NCI-H510A (cell line): ENCODE data around the gene ARHGAP15.

Experiments
- DNase-seq: peaks from one replicate; lab custom pipeline; 2025; lab: John Stamatoyannopoulos, UW

The ARHGAP15 gene

DNA sequence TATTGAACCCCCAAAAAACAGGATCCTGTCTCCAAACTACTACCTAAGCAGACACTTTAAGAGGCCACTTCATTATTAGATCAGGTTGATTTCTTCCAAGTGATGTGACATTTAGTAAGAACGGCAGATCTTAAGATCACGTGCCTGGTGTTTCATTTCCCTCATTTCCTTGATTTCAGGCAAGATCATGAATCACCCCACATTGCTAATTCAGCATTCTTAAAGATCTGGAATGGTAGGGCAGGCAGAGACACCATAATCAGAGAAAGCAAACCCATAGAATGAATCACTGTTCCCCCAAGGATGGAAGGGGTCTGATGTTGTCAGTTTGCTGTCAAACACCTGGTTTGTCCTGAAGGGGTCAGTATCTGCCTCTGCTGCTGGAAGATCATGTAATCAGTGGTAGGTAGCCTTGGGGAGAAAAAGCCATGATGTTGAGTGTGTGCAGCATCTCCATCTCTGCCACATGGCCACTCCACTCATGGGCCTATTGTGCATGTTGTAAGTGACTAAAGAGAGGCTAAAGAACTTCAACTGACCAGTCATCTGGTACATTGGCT, 133.9 kb downstream of the ARHGAP15 start:
- DNase-seq, result no peak

- no peak for DNase-seq
Observed at GRCh38 chr2:143264851-143265250, 135.6 kb downstream of the ARHGAP15 start.

GRCh38 chr2:143279672-143280071, 150.5 kb downstream of the ARHGAP15 start:
- DNase-seq, result no peak

- DNase-seq, result no peak
Observed at GRCh38 chr2:143280097-143280757, 151.0 kb downstream of the ARHGAP15 start.

- no peak for DNase-seq
Observed at GRCh38 chr2:143282684-143283083, 153.5 kb downstream of the ARHGAP15 start.

DNA sequence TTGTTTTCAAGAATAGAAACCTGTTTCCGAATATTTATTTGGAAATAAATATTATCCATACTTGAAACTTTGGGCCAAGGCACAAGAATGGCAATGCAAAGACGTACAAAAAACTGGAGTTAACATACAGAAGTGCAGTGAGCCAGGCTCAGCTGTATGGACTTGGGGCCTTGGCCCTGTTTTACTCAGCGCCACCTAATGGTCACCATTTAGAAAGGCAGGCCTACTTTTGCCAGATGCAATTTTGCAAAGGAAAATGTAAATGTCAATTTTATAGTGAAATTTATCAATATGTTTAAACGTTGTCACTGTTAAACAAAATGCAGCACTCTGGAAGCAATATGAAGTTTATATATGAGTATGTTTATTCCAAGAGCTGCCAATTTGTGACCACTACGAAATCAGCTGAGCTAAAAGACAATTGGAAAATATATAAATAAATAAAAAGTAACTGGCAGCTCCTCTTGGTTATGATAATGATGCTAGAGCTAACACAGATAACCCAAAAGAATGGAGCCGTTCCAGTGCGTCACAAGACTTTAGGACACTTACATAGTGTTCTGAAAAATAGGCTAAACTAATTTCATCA, 155.0 kb downstream of the ARHGAP15 start:
- DNase-seq, result no peak

DNA sequence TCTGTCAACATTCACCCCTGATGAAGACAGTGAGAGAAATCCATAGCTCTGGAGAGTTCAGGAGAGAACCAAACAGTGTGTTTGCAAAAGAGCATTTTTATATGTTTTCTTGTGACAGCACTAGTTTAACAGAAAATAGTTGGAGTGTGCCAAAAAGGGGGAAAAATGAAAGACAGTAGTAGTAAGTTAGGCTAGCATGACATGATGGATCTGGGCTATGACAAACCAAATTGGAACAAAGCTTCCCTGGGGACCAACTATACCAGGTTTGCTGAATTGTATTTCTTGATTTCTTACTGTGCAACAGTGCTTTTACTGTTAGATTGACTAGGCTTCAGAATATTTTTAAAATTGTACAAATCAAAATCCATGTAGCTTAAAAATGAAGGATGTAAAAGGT, 159.8 kb downstream of the ARHGAP15 start:
- no peak for DNase-seq

- DNase-seq, result no peak
Observed at GRCh38 chr2:143290221-143290620, 161.0 kb downstream of the ARHGAP15 start.

DNA sequence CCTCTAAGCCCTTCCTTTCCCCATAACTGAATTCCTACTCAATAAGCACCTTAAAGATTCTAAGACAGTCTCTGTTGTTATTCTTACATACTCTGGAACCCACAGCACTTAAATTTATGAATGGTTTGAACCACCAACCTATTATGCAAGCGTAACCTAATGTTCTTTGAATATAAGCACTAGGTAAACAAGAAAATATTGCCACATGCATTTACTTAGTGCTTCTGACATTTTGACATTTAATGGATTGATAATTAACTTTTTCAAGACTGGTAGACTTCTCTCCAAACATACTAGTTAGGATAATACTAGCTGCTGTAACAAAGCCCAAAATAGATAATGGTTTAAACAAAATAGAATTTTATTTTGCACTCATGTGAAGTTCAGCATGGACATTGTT, 164.8 kb downstream of the ARHGAP15 start:
- DNase-seq, result no peak

DNA sequence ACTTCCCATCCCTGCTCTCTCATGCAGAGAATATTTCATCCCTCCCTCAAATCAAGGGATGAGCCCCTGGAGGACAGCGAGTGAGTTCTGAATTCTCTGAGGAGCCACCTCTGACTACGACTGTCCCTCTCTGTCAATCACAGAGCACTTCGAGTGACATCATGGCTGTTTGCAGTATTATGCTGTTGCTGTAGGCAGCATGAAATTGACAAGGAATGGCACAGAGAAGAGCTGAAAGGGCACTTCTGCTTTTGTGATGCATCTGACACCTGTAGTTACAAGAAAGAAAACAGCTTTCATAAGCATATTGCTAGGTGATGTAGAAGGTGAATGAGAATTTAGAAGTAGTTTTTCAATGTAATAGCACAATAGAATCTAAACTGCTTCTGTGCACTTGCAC, 166.9 kb downstream of the ARHGAP15 start:
- DNase-seq, result no peak

- DNase-seq, result no peak
Observed at GRCh38 chr2:143297182-143297581, 168.0 kb downstream of the ARHGAP15 start.

GRCh38 chr2:143300536-143300935, 171.3 kb downstream of the ARHGAP15 start:
- DNase-seq, result no peak

DNA sequence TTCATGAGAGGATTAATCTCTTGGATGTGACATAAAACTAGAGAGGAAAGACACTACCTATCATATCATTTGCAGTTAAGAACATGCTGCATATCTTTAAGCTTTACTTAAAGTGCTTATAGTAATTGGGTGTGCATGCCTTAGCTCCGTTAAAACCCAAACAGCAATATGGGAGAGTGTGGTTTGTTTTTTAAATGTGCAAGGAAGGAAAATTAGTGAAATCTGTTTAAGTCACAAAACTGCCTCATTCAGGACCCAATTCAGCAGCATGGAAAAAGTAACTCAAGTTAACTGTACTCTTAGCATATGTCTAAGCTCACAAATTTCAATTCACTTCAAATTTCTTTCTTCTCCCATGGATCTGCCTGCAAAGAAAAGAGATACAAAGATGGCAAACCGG, 182.2 kb downstream of the ARHGAP15 start:
- no peak for DNase-seq

- no peak for DNase-seq
Observed at GRCh38 chr2:143312441-143312840, 183.2 kb downstream of the ARHGAP15 start.

DNA sequence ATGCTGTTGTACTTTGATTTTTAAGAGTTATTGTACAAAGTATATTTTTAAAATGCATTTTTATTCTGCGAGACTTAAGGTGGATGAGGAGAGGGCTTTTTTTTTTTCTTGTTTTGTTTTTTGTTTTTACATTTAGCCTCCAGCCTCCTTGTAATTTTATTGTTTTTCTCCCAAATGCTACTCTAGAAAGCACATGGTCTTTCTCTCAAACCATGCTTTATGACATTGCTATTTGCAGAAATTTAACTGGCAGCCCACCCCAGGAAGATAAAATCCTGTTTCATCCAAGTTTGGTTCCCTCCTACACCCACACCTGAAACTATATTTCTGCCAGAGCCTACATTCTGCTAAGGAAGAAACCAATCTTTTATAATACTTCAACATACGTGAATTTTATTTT, 184.6 kb downstream of the ARHGAP15 start:
- no peak for DNase-seq

DNA sequence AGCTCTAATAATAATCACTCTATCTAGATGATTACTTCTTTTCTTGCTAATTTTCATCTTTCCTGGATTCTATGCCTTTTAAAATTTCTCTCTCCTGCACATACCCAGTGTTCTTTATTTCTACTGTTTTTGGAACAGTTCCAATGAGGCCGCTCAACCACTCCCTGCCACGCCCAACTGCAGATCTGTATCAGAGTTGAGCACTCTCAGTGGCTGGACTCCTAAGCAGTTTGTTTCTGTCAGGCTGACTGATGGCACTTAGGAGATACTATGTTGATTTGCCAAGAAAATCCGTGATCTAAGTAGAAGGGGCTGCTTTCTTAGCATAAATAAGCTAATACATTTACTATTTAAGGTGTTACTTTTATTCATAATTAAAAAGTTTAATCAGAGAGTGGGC, 192.8 kb downstream of the ARHGAP15 start:
- DNase-seq, result no peak

GRCh38 chr2:143329288-143329687, 200.1 kb downstream of the ARHGAP15 start:
- no peak for DNase-seq

DNA sequence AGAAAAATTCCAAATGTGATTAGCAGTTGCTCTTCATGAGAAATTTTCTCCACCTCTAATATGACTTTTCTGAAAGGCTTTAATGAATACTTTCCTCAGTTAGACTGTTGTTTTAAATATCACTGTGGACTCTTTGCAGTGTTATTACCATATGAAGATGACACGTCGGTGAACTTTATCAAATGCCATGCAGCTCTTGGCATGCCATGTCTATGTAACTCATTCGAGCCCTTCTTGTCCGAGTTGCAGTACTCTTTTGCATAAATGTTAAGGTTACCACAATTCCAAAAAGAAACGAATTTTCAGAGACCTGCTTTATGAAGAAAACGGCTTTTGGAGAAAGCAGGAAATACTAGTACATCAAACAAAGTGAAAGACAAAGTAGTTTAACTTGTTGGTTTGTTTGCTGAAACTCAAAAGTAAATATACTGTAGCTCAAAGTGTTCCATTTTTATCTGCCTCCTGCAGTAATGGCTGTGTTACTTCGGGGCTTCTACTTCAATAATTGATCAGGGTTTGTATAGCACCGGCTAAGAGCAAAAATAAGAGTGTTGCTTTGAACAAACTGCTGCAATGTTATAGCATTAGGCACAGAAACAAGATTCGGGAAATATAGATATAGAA, 204.1 kb downstream of the ARHGAP15 start:
- DNase-seq, result no peak

DNA sequence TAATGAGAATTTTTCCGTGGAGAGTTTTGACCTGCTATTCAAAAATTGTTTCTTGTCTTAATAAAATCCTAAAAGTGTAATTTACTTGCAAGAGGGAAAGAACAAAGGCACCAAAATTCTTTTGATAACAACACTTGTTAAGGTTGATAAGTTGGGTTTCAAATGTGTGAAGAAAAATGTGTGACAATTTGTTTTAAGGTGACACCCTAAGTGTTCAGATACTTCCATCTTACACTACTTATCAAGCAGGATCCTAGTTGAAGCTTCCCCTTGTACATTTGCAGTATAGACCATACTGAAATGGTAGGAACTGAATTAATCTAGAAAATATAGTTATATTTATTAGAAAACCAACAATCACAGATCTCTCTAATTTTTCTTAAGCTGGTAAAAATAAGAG, 204.6 kb downstream of the ARHGAP15 start:
- no peak for DNase-seq

GRCh38 chr2:143334837-143335236, 205.6 kb downstream of the ARHGAP15 start:
- DNase-seq, result no peak

GRCh38 chr2:143336719-143337210, 207.5 kb downstream of the ARHGAP15 start:
- DNase-seq, result no peak

GRCh38 chr2:143341478-143341877, 212.3 kb downstream of the ARHGAP15 start:
- no peak for DNase-seq

DNA sequence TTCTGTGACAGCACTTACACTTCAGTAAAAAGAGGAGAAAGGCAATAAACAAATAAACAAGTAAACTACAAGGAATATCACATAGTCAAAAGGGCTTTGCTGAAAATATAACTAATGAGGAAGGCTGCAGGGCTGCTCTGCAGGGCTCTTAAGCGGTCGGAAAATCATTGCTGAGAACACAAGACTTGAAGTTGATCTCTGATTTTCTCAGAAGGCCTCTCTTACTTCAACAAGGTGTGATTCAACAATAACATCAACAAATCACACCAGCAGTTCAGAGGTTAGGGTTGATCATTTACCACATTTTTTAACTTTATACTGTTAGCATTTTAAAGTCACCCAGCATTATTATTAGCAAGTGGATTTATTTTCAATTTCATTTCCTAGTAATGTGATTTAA, 215.6 kb downstream of the ARHGAP15 start:
- no peak for DNase-seq
